Stromal cell of bone marrow (primary cell): ENCODE data around the gene RHAG.
"Not testable (repeated sequence)": the region's sequence is repeated elsewhere in the genome, so short reads cannot be mapped to it uniquely, and the experiment has no call there.

ENCODE experiments used
- DNase-seq: peaks from one replicate; pipeline ENCODE4 v3.0.0-alpha.2; 2012; ENCODE audit warnings: low read depth

The RHAG gene

DNA sequence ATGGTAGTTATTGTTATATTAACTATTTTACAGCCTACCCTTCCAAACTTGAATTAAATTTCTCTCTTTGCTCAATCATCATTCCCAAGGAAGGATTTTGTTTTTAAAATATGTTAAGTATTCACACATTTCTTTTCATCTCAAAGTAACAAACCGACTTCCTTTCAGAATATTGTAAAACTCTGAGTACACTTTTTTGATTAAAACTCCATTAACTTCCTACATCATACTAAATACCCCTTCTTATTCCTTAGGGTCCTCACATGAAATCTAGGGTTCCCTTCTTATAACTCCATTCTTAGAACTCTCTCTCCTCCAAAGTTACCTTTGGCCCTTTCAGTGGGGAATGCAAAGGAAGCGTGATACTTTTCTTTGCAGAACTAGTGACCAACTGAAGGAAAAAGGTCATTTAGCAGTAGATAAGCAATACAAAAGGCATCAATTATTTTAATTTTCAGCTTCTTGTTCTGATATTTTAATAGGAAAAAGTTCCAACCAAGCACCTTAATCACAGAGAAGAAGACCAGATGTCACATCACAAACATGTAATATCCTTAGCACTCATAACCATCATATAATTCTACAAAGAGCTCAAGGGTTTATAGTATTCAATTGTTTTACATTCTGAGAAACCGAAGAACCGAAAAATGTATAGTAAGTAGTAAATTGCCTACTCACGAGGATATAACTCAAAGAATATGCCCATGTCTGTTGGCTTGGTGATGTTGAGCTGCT, 494 bp downstream of the RHAG start:
- DNase-seq = no peak

DNA sequence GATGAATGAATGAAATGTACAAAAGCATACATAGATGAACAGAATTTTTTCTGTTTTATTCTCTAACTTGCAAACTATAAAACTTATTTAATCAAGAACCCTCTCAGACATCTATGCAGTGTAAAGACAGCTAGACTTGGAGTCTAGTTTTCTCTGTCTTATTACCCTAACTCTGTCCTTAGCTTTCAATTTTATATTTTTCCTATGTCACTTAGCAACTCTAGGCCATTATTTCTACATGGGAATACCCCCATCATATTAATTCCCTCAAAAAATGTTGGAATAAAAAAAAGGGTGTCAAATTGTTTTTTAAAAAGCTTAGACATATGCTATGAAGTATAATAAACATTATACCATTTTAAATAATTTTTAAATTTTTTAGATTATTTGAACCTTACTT, 1.2 kb downstream of the RHAG start:
- DNase-seq = no peak

DNA sequence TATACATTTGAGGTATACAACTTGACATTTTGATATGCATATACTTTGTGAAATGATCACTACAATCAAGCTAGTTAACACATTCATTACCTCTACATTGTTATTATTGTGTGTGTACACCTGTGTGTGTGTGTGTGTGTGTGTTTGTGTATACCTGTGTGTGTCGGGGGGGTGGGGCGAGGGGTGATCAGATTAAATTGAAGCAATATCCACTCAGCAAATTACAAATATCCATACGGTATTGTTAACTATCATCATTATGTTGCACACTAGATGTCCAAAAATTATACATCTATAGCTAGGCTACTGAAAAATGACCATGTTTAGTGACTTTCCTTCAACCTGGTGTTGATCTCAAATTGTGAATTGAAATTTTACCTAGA, 1.8 kb downstream of the RHAG start:
- DNase-seq = no peak

DNA sequence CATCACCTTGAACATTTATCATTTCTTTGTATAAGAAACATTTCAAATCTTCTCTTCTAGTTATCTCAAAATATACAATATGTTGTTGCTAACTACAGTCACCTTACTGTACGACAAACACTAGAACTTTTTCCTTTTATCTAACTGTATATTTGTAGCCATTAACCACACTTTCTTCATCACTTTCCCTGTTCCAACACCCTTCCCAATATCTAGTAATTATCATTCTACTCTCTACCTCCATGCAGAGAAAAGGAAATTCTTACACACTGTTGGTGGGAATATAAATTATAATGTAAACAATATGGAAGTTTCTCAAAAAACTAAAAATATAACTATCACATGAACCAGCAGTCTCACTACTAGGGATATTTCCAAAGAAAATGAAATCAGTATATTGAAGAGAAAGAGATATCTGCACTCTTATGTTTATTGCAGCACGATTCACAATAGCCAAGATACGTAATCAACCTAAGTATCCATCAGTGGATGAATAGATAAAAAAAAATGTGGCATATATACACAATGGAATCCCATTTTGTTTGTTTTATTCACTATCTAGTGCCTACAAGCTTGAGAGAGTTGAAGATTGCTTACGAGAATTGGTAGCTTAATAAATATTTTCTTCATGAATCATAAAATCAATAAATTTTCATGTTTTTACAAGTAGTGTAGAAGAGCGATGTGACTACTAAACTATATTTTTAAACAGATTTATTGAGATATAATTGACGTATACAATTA, 2.4 kb downstream of the RHAG start:
- no peak for DNase-seq

- no peak for DNase-seq
Observed at GRCh38 chr6:49633541-49633940, 3.1 kb downstream of the RHAG start.

- DNase-seq = no peak
Observed at GRCh38 chr6:49632727-49633126, 3.9 kb downstream of the RHAG start.

DNA sequence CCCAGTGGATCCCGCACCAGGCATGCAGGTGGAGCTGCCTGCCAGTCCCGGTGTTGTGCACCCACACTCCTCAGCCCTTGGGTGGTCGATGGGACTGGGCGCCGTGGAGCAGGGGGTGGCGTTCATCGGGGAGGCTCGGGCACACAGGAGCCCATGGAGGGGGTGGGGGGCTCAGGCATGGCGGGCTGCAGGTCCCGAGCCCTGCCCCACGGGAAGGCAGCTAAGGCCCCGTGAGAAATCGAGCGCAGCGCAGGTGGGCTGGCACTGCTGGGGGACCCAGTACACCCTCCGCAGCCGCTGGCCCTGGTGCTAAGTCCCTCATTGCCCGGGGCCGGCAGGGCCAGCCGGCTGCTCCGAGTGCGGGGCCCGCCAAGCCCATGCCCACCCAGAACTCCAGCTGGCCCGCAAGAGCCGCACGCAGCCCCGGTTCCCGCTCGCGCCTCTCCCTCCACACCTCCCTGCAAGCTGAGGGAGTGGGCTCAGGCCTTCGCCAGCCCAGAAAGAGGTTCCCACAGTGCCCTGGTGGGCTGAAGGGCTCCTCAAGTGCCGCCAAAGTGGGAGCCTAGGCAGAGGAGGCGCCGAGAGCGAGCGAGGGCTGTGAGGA, 7.1 kb downstream of the RHAG start:
- DNase-seq = not testable (repeated sequence)

GRCh38 chr6:49626811-49627210, 9.8 kb downstream of the RHAG start:
- no peak for DNase-seq

DNA sequence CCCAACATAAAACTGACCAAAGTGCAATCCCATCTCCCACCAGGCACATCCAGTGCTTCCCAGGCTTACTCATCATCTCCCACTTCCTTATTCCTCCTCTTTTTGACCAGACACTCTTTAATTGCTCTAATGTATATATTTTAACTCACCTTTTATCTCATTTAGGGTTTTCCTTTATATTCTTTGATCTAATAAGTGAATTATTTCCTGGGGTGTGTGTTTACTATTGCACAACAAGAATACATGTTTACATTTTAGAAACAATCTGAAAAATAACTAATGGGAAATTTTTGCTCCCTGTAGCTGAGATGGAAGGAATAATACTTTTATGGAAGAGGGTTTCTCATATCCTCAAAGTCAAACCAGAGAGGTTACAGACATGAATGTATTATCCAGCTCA, 18.4 kb downstream of the RHAG start:
- no peak for DNase-seq

- DNase-seq = not testable (repeated sequence)
Observed at GRCh38 chr6:49614144-49614543, 22.5 kb downstream of the RHAG start.

GRCh38 chr6:49609285-49609684, 27.4 kb downstream of the RHAG start:
- DNase-seq = no peak

DNA sequence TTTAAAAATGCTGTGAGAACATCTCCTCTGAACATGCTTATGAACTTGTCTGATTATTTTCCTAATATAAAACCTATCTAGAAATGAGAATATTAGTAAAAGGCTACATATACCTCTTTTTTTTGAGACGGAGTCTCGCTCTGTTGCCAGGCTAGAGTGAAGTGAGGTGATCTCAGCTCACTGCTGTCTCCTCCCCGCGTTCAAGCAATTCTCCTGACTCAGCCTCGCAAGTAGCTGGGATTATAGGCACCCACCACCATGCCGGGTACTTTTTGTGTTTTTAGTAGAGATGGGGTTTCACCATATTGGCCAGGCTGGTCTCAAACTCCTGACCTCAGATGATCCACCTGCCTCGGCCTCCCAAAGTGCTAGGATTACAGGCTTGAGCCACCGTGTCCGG, 28.4 kb downstream of the RHAG start:
- not testable (repeated sequence) for DNase-seq

- DNase-seq = no peak
Observed at GRCh38 chr6:49607391-49607982, 29.2 kb downstream of the RHAG start.

GRCh38 chr6:49606721-49607390, 29.8 kb downstream of the RHAG start:
- peak; percentile 65 for DNase-seq

DNA sequence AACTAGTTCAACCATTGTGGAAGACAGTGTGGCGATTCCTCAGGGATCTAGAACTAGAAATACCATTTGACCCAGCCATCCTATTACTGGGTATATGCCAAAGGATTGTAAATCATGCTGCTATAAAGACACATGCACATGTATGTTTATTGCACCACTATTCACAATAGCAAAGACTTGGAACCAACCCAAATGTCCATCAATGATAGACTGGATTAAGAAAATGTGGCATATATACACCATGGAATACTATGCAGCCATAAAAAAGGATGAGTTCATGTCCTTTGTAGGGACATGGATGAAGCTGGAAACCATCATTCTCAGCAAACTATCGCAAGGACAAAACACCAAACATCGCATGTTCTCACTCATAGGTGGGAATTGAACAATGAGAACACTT, 32.6 kb downstream of the RHAG start:
- DNase-seq = not testable (repeated sequence)

DNA sequence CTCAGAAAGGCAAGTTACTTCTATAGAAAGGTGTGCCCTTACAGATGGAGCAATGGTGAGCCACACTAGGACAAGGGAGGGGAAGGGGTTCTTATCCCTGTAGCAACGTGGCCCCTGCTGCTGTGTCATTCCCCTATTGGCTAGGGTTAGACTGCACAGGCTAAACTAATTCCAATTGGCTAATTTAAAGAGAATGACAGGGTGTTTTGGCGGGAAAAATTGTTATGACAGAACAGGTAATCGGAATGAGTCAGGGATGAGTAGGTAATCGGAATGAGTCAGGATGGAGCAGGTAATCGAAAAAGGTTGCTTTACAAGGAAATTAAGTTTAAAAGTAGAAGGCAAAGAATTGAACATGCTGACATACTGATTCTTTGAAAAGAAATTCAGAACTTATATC, 49.4 kb downstream of the RHAG start:
- not testable (repeated sequence) for DNase-seq

DNA sequence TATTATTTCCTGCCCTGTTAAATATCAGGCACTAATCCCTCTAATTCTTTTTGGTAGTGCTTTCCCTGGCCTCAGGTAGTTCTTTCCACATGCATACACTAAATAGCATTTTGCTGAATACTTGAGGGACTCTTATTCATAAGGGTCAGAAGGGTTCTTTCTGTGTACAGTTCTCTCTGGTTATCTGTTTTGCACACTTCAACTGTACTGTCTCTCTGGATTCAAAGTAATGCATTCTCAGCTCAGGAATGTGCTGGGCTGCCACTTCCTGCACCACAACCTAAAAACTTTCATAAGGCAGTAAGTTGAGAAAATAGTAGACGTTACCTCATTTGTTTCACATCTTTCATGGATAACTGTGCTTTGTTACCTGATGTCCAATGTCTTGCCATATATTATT, 54.1 kb downstream of the RHAG start:
- no peak for DNase-seq

DNA sequence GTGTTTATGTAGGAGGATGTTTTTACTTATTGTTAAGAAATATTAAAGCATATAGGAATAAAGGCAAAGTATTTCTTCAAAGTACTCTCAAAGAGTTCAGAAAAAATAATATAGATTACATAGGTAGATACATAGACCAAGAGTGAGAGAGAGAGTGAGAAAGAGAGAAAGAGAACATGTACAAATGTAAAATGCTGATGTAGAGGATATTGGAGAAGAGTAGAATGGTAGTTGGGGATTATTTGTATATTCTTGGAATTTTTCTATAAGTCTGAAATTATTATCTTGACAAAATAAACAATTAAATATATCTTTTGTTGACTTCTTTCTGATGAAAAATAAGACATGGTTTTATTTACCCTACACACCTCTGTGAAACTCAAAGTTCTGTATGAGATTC, 57.0 kb downstream of the RHAG start:
- no peak for DNase-seq

DNA sequence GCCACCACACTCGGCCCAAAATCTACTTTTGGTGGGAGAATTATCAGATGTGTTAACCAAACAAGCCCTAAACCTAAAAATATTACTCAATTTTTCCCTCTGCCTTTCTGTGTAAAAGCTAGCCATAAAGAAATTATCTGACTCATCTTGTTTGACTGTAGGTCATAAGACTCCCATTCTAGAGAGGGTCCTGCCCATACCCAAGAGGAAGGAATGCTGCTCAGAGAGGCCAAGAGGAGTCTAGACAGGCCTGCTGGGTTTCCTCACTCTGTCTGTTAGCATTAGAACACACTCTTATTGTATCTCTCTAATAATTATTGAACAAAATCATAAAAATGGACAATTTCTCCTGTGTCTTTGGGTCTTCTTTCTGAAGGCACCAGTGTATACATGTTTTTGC, 60.0 kb downstream of the RHAG start:
- no peak for DNase-seq

- no peak for DNase-seq
Observed at GRCh38 chr6:49570474-49571079, 66.1 kb downstream of the RHAG start.

DNA sequence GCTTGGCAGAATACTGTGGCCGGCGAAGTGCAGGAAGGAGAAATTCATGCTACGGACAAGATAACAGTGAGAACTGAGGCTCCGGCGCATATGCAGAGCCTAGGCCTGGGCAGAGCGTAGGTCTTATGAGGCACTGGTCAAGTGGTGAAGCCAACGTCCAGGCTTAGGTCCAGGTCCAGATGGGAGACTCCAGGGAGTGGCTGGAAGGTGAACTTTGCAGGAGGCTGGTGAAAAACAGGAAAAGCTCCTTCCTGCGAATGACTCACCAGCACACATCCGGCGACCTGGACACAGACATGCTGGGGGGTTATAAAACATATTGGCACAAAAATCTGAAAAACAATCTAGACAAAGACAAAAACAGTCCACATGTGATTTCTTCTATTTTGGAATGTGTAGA, 70.8 kb downstream of the RHAG start:
- no peak for DNase-seq

- DNase-seq = no peak
Observed at GRCh38 chr6:49565261-49565660, 71.4 kb downstream of the RHAG start.
